ENCODE measurements around the gene PEX5. TPM values are rescaled to one million over a fixed set of nuclear protein-coding genes. Genes with fewer than 3 reads are reported as not detected.

Gene PEX5
- total RNA-seq, 1 donor from 2014 or later = 26.8 TPM

DNA sequence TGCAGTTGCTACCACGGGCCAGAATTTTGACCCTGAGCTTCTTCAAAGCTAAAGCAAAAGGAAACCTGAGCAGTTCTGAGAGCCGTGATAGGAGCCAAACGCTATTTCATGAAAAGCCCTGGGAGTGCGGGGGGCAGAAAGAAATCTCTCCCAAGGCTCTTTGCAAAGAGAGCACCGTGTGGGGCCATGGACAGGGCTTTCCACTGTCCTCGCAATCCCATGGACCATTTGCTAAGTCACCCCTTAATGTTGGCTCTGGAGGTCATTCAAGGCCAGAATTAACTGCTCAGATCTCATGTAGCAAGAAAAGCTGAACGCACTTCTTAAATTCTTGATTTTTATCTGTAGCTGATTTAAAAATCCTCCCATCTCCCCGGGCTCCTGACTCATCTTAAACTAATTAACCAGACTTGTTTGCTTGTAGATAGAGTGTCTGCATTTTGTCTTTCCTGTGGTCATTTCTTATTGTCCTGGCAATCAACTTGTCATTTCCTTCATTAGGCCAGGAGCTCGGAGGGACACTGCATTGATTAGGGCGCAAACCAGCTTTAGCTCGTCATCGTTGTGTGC is 34.5 kb upstream of the PEX5 start:
- ATAC-seq (ENCODE audit: low read depth) (no peak), DNase-seq (no peak)
- TF ChIP-seq, protein P1, sequence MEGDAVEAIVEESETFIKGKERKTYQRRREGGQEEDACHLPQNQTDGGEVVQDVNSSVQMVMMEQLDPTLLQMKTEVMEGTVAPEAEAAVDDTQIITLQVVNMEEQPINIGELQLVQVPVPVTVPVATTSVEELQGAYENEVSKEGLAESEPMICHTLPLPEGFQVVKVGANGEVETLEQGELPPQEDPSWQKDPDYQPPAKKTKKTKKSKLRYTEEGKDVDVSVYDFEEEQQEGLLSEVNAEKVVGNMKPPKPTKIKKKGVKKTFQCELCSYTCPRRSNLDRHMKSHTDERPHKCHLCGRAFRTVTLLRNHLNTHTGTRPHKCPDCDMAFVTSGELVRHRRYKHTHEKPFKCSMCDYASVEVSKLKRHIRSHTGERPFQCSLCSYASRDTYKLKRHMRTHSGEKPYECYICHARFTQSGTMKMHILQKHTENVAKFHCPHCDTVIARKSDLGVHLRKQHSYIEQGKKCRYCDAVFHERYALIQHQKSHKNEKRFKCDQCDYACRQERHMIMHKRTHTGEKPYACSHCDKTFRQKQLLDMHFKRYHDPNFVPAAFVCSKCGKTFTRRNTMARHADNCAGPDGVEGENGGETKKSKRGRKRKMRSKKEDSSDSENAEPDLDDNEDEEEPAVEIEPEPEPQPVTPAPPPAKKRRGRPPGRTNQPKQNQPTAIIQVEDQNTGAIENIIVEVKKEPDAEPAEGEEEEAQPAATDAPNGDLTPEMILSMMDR (IDR thresholded peaks at IDR 0.05) = no peak
- Mint-ChIP-seq H3K27ac (no peak overlapping the region), H3K4me1 (no peaks in the 10 kb centered on the region), H3K36me3 (ENCODE audit: low read depth) (peaks cover 15% of the 10 kb centered on the region), H3K4me3 (no peak overlapping the region), H3K27me3 (no peaks in the 10 kb centered on the region), H3K9me3 (no peaks in the 10 kb centered on the region)
- intact Hi-C loops (cut with micrococcal nuclease) = no loop called here
- CTCF ChIA-PET = interaction anchor here (1.1 kb wide), 1 partner anchor 9 kb away, joined by 3 read pairs; no protein-coding TSS in a partner anchor
- POLR2A ChIA-PET = no interaction called here

DNA sequence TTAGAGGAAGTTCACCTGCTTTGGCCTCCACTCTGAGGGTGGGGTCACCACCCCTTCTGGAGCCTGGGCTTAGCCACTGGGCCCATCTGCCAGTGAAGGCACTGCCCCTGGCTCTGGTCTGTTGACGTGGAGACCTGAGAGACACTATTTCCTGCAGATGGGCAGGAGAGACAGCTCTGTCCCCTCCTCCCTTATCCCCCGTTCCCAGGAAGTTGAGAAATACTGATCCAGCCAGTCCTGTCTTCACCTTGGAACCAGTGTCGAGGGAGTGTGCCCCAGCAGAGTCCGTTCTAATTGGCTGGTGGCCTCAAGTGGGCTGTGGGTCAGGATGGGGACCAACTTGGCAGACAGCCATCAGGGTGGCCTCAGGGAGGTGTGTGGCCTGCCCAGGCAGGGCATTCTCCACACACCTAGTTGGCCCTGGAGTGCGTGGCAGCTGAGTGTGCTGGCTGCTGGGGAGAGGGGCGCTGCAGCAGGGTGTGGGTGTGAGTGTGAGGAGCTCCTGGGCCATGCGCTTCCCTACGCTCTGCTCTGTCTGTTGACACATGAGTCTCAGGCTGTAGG is 33.9 kb upstream of the PEX5 start:
- Mint-ChIP-seq H3K4me3 (no peak overlapping the region), H3K36me3 (ENCODE audit: low read depth) (peaks cover 9% of the 10 kb centered on the region), H3K27ac (no peak overlapping the region), H3K27me3 (no peaks in the 10 kb centered on the region), H3K4me1 (no peaks in the 10 kb centered on the region), H3K9me3 (no peaks in the 10 kb centered on the region)
- POLR2A ChIA-PET = no interaction called here
- TF ChIP-seq, protein P1 (IDR thresholded peaks at IDR 0.05) = no peak
- no peak for ATAC-seq (ENCODE audit: low read depth)
- intact Hi-C loops (cut with micrococcal nuclease) = no loop called here
- no peak for DNase-seq
- CTCF ChIA-PET = interaction anchor here (1.0 to 1.1 kb wide), 2 partner anchors 10 to 191 kb away, joined by 3 read pairs; no protein-coding TSS in a partner anchor

DNA sequence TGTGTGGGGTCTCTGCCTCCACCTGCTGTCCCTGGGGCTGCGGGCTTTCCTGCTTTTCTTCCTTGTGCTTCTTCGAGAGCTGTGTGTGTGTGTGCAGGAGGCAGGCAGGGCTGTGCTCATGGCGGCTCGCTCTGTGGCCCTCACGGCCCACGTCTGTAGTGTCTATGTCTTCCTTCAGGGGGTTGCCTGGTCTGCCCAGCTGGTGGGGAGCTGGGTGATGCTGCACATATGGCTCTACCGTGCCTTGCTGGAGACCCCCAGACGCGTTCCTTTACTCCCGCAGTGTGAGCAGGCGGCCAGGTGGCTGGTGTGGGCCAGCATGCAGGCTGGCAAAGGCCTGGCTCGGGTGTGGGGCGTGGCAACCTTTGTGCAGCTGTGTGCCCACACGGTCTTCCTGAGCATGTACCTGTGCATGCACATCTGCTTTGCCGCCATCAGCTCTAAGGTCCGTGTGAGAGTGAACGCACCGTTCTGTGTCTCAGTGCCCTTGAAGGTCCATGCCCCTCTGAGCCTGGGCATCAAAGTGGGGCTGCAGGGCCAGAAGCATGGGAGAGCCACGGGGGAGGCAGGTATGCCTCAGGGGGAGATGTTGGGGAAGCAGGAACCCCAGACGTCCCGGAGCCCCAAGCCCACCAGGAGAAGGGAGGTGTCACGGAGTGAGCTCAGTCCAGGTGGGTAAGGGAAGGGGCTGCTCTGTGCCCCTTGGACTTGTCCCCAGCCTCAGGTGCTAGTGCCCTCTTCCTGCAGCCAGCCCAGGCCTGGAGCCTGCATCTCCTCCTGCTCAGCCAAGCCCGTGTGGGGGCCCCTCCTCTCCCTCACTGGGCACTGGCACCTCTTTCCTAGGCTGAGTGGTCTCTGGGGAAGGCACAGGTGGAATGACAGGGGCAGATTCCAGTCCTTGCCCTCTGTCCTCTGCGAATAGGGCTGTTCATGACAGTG is 33.0 kb upstream of the PEX5 start:
- TF ChIP-seq, protein P1 (IDR thresholded peaks at IDR 0.05) = no peak
- Mint-ChIP-seq H3K27ac (no peak overlapping the region), H3K36me3 (ENCODE audit: low read depth) (peaks cover 6% of the 10 kb centered on the region), H3K27me3 (no peaks in the 10 kb centered on the region), H3K9me3 (no peaks in the 10 kb centered on the region), H3K4me3 (no peak overlapping the region), H3K4me1 (no peaks in the 10 kb centered on the region)
- ChIA-PET POLR2A (interaction anchor here (0.7 kb wide), 1 partner anchor 213 kb away, joined by 3 read pairs; the partner anchor contains the start of genes C12orf57 and RNU7-1), CTCF (interaction anchor here (1.0 kb wide), 1 partner anchor 192 kb away, joined by 3 read pairs; no protein-coding TSS in a partner anchor)
- ATAC-seq (ENCODE audit: low read depth) (no peak), DNase-seq (no peak)
- intact Hi-C loops (cut with micrococcal nuclease) = no loop called here

DNA sequence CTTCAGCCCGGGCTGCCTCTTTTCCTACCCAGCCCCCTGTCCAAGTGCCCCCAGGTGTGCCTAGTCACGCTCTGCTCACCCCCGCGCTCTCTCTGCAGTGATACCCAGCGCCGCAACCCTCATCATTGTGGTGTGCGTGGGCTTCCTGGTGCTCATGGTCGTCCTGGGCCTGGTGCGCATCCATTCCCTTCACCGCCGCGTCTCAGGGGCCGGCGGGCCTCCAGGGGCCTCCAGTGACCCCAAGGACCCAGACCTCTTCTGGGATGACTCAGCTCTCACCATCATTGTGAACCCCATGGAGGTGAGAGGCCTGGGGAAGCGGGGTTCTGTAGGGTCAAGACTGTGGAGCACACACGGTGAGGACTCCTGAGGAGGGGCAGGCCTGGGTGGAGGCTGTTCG is 32.1 kb upstream of the PEX5 start:
- ChIA-PET CTCF (no interaction called here), POLR2A (no interaction called here)
- ATAC-seq (ENCODE audit: low read depth) (no peak), DNase-seq (no peak)
- intact Hi-C loops (cut with micrococcal nuclease) = no loop called here
- H3K4me3 Mint-ChIP-seq = no peak overlapping the region
- H3K27ac Mint-ChIP-seq = no peak overlapping the region
- H3K4me1 Mint-ChIP-seq = no peaks in the 10 kb centered on the region
- H3K27me3 Mint-ChIP-seq = peaks cover 2% of the 10 kb centered on the region
- peaks cover 6% of the 10 kb centered on the region for H3K36me3 Mint-ChIP-seq (ENCODE audit: low read depth)
- H3K9me3 Mint-ChIP-seq = no peaks in the 10 kb centered on the region
- TF ChIP-seq, protein P1 (IDR thresholded peaks at IDR 0.05) = no peak
